ENCODE measurements around the gene FBXL16.
"Not testable (repeated sequence)": the region's sequence is repeated elsewhere in the genome, so short reads cannot be mapped to it uniquely, and the experiment has no call there.

FBXL16 gene

DNA sequence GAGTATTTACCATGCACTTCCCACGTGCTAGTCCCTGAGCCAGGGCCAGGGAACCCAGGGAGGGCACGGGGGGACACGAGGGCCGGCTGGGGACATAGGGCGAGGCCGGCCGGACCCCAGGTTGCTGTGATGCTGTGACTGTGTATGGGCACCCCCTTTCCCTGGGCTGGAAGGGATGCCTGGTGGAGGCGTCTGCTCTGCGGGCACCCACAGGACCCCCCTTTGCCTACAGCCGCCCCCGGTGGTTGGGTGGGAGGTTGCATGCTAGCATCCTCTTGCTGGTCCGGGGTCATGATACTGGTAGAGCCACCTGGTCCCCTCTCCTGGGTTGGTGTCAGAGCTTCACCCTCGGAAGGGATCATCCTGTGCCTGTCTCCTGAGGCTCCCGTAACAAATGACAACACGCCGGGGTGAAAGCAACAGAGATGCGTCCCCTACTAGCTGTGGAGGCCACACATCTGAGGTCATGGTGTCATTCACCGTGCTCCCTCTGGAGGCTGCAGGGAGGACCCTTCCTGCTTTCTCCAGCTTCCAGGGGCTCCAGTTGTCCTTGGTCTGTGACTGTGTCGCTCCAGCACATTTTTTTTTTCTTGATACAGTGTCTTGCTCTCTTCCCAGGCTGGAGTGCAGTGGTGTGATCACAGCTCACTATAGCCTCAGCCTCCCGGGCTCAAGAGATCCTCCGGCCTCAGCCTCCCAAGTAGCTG is 38.3 kb upstream of the FBXL16 start:
- H3K9me3 ChIP-seq (ENCODE audit: low read length), result no peaks in the 10 kb centered on the region
- no peaks in the 10 kb centered on the region for H3K36me3 ChIP-seq (ENCODE audit: insufficient read depth, low read length)
- no peaks in the 10 kb centered on the region for H3K27me3 ChIP-seq (ENCODE audit: insufficient read depth, low read length)
- H3K4me3 ChIP-seq (ENCODE audit: low read depth, low read length, poor library complexity, severe bottlenecking), result no peak overlapping the region
- no peak overlapping the region for H2AFZ ChIP-seq (ENCODE audit: low read length)
- H3K4me2 ChIP-seq (ENCODE audit: low read length), result no peak overlapping the region
- H3K79me2 ChIP-seq (ENCODE audit: insufficient read depth, low read length), result no peaks in the 10 kb centered on the region
- no peak for TF ChIP-seq EZH2 (IDR thresholded peaks at IDR 0.05; ENCODE audit: borderline replicate concordance, low read length)
- TF ChIP-seq, protein P1, sequence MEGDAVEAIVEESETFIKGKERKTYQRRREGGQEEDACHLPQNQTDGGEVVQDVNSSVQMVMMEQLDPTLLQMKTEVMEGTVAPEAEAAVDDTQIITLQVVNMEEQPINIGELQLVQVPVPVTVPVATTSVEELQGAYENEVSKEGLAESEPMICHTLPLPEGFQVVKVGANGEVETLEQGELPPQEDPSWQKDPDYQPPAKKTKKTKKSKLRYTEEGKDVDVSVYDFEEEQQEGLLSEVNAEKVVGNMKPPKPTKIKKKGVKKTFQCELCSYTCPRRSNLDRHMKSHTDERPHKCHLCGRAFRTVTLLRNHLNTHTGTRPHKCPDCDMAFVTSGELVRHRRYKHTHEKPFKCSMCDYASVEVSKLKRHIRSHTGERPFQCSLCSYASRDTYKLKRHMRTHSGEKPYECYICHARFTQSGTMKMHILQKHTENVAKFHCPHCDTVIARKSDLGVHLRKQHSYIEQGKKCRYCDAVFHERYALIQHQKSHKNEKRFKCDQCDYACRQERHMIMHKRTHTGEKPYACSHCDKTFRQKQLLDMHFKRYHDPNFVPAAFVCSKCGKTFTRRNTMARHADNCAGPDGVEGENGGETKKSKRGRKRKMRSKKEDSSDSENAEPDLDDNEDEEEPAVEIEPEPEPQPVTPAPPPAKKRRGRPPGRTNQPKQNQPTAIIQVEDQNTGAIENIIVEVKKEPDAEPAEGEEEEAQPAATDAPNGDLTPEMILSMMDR (IDR thresholded peaks at IDR 0.05; ENCODE audit: low read length), result peak; percentile 17; the same call in 1 of the 2 replicates
- H3K9me2 ChIP-seq (ENCODE audit: low read depth, low read length), result no peaks in the 10 kb centered on the region
- H3K4me1 ChIP-seq (ENCODE audit: insufficient read depth, low read length, severe bottlenecking), result peaks cover 17% of the 10 kb centered on the region
- H3F3A ChIP-seq (ENCODE audit: insufficient read depth, low read length), result no peaks in the 10 kb centered on the region
- H4K20me1 ChIP-seq (ENCODE audit: insufficient read depth, low read length), result no peaks in the 10 kb centered on the region
- no peak overlapping the region for H3K27ac ChIP-seq (ENCODE audit: low read depth, low read length, poor library complexity, severe bottlenecking)
- no peak overlapping the region for H3K9ac ChIP-seq (ENCODE audit: low read length)

GRCh38 chr16:742894-743293 is 37.3 kb upstream of the FBXL16 start:
- H3K9ac ChIP-seq (ENCODE audit: low read length); H2AFZ ChIP-seq (ENCODE audit: low read length); H3K79me2 ChIP-seq (ENCODE audit: insufficient read depth, low read length); H3K27me3 ChIP-seq (ENCODE audit: insufficient read depth, low read length); H3F3A ChIP-seq (ENCODE audit: insufficient read depth, low read length); H4K20me1 ChIP-seq (ENCODE audit: insufficient read depth, low read length); H3K4me2 ChIP-seq (ENCODE audit: low read length); H3K27ac ChIP-seq (ENCODE audit: low read depth, low read length, poor library complexity, severe bottlenecking); H3K4me3 ChIP-seq (ENCODE audit: low read depth, low read length, poor library complexity, severe bottlenecking); H3K9me2 ChIP-seq (ENCODE audit: low read depth, low read length); H3K9me3 ChIP-seq (ENCODE audit: low read length); H3K36me3 ChIP-seq (ENCODE audit: insufficient read depth, low read length): not testable (repeated sequence)
- H3K4me1 ChIP-seq (ENCODE audit: insufficient read depth, low read length, severe bottlenecking), result peaks cover 27% of the 10 kb centered on the region

- H3F3A ChIP-seq (ENCODE audit: insufficient read depth, low read length), result no peaks in the 10 kb centered on the region
- peaks cover under 1% of the 10 kb centered on the region for H3K36me3 ChIP-seq (ENCODE audit: insufficient read depth, low read length)
- H3K9me3 ChIP-seq (ENCODE audit: low read length), result no peaks in the 10 kb centered on the region
- no peak overlapping the region for H3K27ac ChIP-seq (ENCODE audit: low read depth, low read length, poor library complexity, severe bottlenecking)
- no peak overlapping the region for H3K4me3 ChIP-seq (ENCODE audit: low read depth, low read length, poor library complexity, severe bottlenecking)
- no peaks in the 10 kb centered on the region for H3K9me2 ChIP-seq (ENCODE audit: low read depth, low read length)
- H3K27me3 ChIP-seq (ENCODE audit: insufficient read depth, low read length), result no peaks in the 10 kb centered on the region
- H4K20me1 ChIP-seq (ENCODE audit: insufficient read depth, low read length), result no peaks in the 10 kb centered on the region
- TF ChIP-seq, protein P1 (IDR thresholded peaks at IDR 0.05; ENCODE audit: low read length), result no peak
- TF ChIP-seq EZH2 (IDR thresholded peaks at IDR 0.05; ENCODE audit: borderline replicate concordance, low read length), result no peak
- H3K4me1 ChIP-seq (ENCODE audit: insufficient read depth, low read length, severe bottlenecking), result peaks cover 35% of the 10 kb centered on the region
- H2AFZ ChIP-seq (ENCODE audit: low read length), result no peak overlapping the region
- no peak overlapping the region for H3K4me2 ChIP-seq (ENCODE audit: low read length)
- no peak overlapping the region for H3K9ac ChIP-seq (ENCODE audit: low read length)
- H3K79me2 ChIP-seq (ENCODE audit: insufficient read depth, low read length), result no peaks in the 10 kb centered on the region
Measured at GRCh38 chr16:741986-742629, 36.5 kb upstream of the FBXL16 start.

Measured in OCI-LY1 (cell line).